Measurements from ENCODE around the gene LUZP2. TPM values are rescaled to one million over a fixed set of nuclear protein-coding genes. Genes with fewer than 3 reads are reported as not detected.

LUZP2 gene
- total and polyA plus RNA-seq, 4 donors: 0.05 TPM; not detected in 3

- Histone ChIP-seq H3K4me3 (ENCODE audit: low read depth in 1 of 3, low read length in 3 of 3) (no peak overlapping the region), H3K27me3 (ENCODE audit: control insufficient read depth in 4 of 4, insufficient read depth in 4 of 4, low read length in 3 of 4) (no peaks in the 10 kb centered on the region), H3K9me3 (ENCODE audit: control insufficient read depth in 4 of 4, low read length in 3 of 4) (no peaks in the 10 kb centered on the region), H3K27ac (ENCODE audit: low read depth in 1 of 2, low read length in 2 of 2) (no peak overlapping the region), H3K9ac (ENCODE audit: low read depth in 1 of 2, low read length in 2 of 2) (no peak overlapping the region), H3K36me3 (ENCODE audit: control insufficient read depth in 4 of 4, insufficient read depth in 3 of 4, low read depth in 1 of 4, low read length in 3 of 4) (no peaks in the 10 kb centered on the region), H3K4me1 (ENCODE audit: control insufficient read depth in 4 of 4, insufficient read depth in 4 of 4, low read length in 3 of 4) (peaks cover 0 to 7% (median 3%) of the 10 kb centered on the region in 4 donors)
- no peak for TF ChIP-seq ATF3 (IDR thresholded peaks at IDR 0.05)
- TF ChIP-seq SP1 (IDR thresholded peaks at IDR 0.05): no peak
- no peak for TF ChIP-seq MAX (IDR thresholded peaks at IDR 0.05)
- no peak for TF ChIP-seq REST (IDR thresholded peaks at IDR 0.05)
- no peak for TF ChIP-seq TAF1 (conservative IDR thresholded peaks at IDR 0.05)
- no peak for TF ChIP-seq GABPA (IDR thresholded peaks at IDR 0.05 in 1 of 2, conservative IDR thresholded peaks at IDR 0.05 in 1 of 2)
- no peak for TF ChIP-seq NR2F2 (IDR thresholded peaks at IDR 0.05)
- TF ChIP-seq CTCF (IDR thresholded peaks at IDR 0.05; ENCODE audit: low read depth, low read length, missing input control): no peak
- TF ChIP-seq EGR1 (IDR thresholded peaks at IDR 0.05; ENCODE audit: low read depth in 2 of 2): no peak
- no peak for TF ChIP-seq HNF4G (IDR thresholded peaks at IDR 0.05)
- no peak for TF ChIP-seq HNF4A (conservative IDR thresholded peaks at IDR 0.05)
- TF ChIP-seq RAD21 (IDR thresholded peaks at IDR 0.05): no peak
- no peak for TF ChIP-seq YY1 (IDR thresholded peaks at IDR 0.05)
- no peak for TF ChIP-seq FOXA1 (IDR thresholded peaks at IDR 0.05)
- no peak for TF ChIP-seq FOXA2 (IDR thresholded peaks at IDR 0.05)
- TF ChIP-seq RXRA (IDR thresholded peaks at IDR 0.05): no peak
- TF ChIP-seq JUND (IDR thresholded peaks at IDR 0.05): no peak
- no peak for DNase-seq (ENCODE audit: low spot score)
- 89% methylated on average over 1 of the region's 1 CpG for WGBS
Measured at GRCh38 chr11:24708616-24709015, 211.8 kb downstream of the LUZP2 start.

GRCh38 chr11:24709928-24710565 is 213.2 kb downstream of the LUZP2 start:
- H3K4me1 ChIP-seq (ENCODE audit: control insufficient read depth in 4 of 4, insufficient read depth in 4 of 4, low read length in 3 of 4): peaks cover 0 to 7% (median 4%) of the 10 kb centered on the region in 4 donors
- TF ChIP-seq YY1 (IDR thresholded peaks at IDR 0.05) (peak; percentile 28), TAF1 (conservative IDR thresholded peaks at IDR 0.05) (peak; percentile 23), REST (IDR thresholded peaks at IDR 0.05) (no peak), RXRA (IDR thresholded peaks at IDR 0.05) (no peak)
- no peaks in the 10 kb centered on the region for H3K9me3 ChIP-seq (ENCODE audit: control insufficient read depth in 4 of 4, low read length in 3 of 4)
- H3K36me3 ChIP-seq (ENCODE audit: control insufficient read depth in 4 of 4, insufficient read depth in 3 of 4, low read depth in 1 of 4, low read length in 3 of 4): no peaks in the 10 kb centered on the region
- 20% methylated on average over 2 of the region's 2 CpGs for WGBS
- no peak for DNase-seq (ENCODE audit: low spot score)
- H3K27ac ChIP-seq (ENCODE audit: low read depth in 1 of 2, low read length in 2 of 2): peak overlapping the region; percentile 18 to 28
- H3K27me3 ChIP-seq (ENCODE audit: control insufficient read depth in 4 of 4, insufficient read depth in 4 of 4, low read length in 3 of 4): no peaks in the 10 kb centered on the region
- peak overlapping the region; percentile 51 to 66 (median 59) for H3K4me3 ChIP-seq (ENCODE audit: low read depth in 1 of 3, low read length in 3 of 3)
- H3K9ac ChIP-seq (ENCODE audit: low read depth in 1 of 2, low read length in 2 of 2): peak overlapping the region in 1 of 2 donors; percentile 83

All from liver (tissue), 9 donors.